Testis (tissue), 3 donors: ENCODE data around the gene PCNT. TPM values are rescaled to one million over a fixed set of nuclear protein-coding genes. Genes with fewer than 3 reads are reported as not detected.

ENCODE experiments used
- polyA plus RNA-seq: library from polyadenylated mRNA; stranded (reverse); fragments of 350-450 nt; fragmentation: Illumina TruSeq; extraction: RNeasy Lipid Tissue Mini Kit (QIAGEN cat#74804); gene quantifications from one replicate; pipeline ENCODE4 v1.2.3, GENCODE V29; 2014; ENCODE audit warnings: low read depth, low replicate concordance; ENCODE audit not compliant: insufficient read depth
- total RNA-seq, 2 donors: library from RNA; depleted of rRNA; stranded (reverse); fragments of >200 nt; gene quantifications; one replicate each; pipeline ENCODE4 v1.2.3, GENCODE V29; 2016

The PCNT gene
- total and polyA plus RNA-seq, 3 donors from 2014 or later: 44.7 to 169 (median 116) TPM

Other genes with a start within 250 kb of the PCNT start
- 100 to 1,000 TPM; 192 to 236 TPM for gene COL6A2, start 226.0 kb upstream of the PCNT start, total RNA-seq
- 362 TPM for gene COL6A2, start 226.0 kb upstream of the PCNT start, polyA plus RNA-seq
- 10 to 100 TPM; 50.5 to 63.5 TPM for gene FTCD, start 168.6 kb upstream of the PCNT start, total RNA-seq
- gene FTCD, start 168.6 kb upstream of the PCNT start, polyA plus RNA-seq: 49.2 TPM
- gene SPATC1L, start 139.7 kb upstream of the PCNT start, total RNA-seq: 10 to 100 TPM; 75.6 to 96.1 TPM
- gene SPATC1L, start 139.7 kb upstream of the PCNT start, polyA plus RNA-seq: 55.4 TPM
- 100 to 1,000 TPM; 126 to 152 TPM for gene LSS, start 95.4 kb upstream of the PCNT start, total RNA-seq
- 35.6 TPM for gene LSS, start 95.4 kb upstream of the PCNT start, polyA plus RNA-seq
- gene MCM3AP, start 38.5 kb upstream of the PCNT start, total RNA-seq: 100 to 1,000 TPM; 107 to 136 TPM
- 68.3 TPM for gene MCM3AP, start 38.5 kb upstream of the PCNT start, polyA plus RNA-seq
- 10 to 100 TPM; 50.7 to 55.0 TPM for gene YBEY, start 37.8 kb upstream of the PCNT start, total RNA-seq
- gene YBEY, start 37.8 kb upstream of the PCNT start, polyA plus RNA-seq: 141 TPM
- gene C21orf58, start 286 bp upstream of the PCNT start, total RNA-seq: 10 to 100 TPM; 13.7 to 21.6 TPM
- 13.6 TPM for gene C21orf58, start 286 bp upstream of the PCNT start, polyA plus RNA-seq
- gene DIP2A, start 134.7 kb downstream of the PCNT start, total RNA-seq: 100 to 1,000 TPM in 1 of 2 donors, 10 to 100 TPM in 1; 94.3 to 104 TPM
- gene DIP2A, start 134.7 kb downstream of the PCNT start, polyA plus RNA-seq: 42.5 TPM